Measurements from ENCODE around the gene CCDC195.

Gene CCDC195

DNA sequence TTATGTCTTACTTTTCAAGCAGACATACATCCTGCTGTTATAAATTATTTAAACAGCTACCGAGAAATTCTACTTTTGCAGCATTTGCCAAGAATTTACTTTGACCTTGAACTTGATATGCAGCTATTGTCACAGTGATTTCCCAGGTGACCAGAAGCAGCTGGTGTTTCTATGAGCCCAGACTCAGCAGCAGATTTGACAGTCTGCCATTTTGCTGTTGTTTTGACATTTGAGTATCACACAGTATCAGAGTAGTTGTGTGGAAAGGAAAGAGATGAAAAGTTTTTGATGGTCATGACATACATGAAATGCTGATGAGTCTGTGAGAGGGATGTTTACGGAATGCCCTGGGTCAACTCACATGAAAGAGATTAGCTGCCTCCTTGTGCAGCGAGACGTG, 6.6 kb upstream of the CCDC195 start:
- H3K27ac ChIP-seq, result no peak overlapping the region
- TF ChIP-seq ZFX (IDR thresholded peaks at IDR 0.05), result no peak
- TF ChIP-seq, protein P1, sequence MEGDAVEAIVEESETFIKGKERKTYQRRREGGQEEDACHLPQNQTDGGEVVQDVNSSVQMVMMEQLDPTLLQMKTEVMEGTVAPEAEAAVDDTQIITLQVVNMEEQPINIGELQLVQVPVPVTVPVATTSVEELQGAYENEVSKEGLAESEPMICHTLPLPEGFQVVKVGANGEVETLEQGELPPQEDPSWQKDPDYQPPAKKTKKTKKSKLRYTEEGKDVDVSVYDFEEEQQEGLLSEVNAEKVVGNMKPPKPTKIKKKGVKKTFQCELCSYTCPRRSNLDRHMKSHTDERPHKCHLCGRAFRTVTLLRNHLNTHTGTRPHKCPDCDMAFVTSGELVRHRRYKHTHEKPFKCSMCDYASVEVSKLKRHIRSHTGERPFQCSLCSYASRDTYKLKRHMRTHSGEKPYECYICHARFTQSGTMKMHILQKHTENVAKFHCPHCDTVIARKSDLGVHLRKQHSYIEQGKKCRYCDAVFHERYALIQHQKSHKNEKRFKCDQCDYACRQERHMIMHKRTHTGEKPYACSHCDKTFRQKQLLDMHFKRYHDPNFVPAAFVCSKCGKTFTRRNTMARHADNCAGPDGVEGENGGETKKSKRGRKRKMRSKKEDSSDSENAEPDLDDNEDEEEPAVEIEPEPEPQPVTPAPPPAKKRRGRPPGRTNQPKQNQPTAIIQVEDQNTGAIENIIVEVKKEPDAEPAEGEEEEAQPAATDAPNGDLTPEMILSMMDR (conservative IDR thresholded peaks at IDR 0.05), result no peak

DNA sequence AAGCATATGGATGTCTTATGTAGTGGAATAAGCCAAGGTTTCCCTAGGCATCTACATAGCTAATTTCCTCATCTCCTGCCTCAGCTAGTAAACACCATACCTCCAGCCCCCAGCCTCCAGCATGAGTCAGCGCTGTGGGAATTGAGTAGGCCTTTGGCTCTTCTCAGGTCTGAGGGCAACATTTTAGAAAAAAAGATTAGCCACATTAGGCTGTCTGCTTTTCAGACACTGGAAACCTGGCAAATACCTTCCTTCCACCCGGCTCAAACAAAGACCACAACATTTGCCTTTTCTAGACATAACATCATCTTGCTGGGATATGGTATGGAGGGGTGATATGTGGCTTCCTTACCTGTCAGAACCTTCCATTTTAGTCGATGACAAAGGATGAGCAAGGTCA, 6.1 kb upstream of the CCDC195 start:
- TF ChIP-seq, protein P1 (conservative IDR thresholded peaks at IDR 0.05), result no peak
- no peak for TF ChIP-seq ZFX (IDR thresholded peaks at IDR 0.05)
- H3K27ac ChIP-seq, result no peak overlapping the region

DNA sequence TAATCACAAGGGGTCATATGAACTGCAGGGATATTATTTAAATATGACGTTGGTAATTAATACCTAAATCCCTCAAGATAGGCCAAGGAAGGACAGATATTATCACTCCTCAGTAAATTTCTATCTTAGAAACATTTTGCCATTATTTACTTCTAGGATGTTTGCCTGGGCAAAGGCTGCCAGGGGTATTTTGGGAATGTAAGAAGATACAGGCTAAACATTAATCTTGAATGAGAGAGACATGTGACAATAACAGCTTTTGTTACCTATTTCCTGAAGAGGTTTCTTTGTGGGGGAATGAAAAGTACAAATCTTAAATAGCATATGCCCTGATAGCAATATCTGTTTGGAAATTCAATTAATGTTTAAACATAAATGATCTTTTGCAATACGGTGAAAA, 756 bp upstream of the CCDC195 start:
- TF ChIP-seq, protein P1 (conservative IDR thresholded peaks at IDR 0.05), result no peak
- TF ChIP-seq ZFX (IDR thresholded peaks at IDR 0.05), result no peak
- H3K27ac ChIP-seq, result no peak overlapping the region

DNA sequence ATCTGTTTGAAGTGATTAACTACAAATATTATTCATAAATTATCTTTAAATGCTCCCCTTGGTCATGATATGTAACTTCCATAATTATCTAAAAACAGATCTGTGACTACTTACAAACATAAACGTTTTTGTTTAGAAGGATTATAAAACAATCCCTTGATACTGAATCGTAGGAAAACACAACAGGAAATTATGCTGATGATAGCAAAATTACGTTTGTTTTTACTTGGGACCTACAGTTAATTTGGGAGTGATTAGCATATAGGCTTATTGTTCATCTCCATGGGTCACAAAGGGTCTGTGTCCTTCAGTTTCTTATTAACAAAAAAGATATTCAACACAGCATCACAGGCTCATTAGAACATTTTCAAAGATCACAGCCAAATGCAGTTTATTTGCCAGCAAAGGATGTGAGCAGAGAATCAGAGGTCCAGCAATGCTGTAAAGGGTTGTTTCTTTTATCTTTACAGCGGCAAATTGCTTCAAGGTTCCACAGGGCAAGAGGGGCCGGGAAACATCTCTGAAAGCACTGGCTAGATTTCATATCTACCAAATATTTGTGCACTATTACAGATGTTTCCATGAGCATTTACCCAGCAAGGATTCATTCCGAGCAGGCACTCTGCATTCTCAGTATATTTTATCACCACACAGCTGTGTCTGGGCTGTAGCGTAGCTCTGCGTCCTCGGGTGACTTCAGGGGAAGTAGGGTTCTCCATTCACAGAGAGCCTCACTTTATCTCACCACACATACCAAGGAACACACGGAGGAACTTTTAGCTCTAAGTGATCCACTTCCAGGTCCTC, 4.1 kb downstream of the CCDC195 start:
- TF ChIP-seq, protein P1 (conservative IDR thresholded peaks at IDR 0.05), result no peak
- TF ChIP-seq ZFX (IDR thresholded peaks at IDR 0.05), result no peak
- H3K27ac ChIP-seq, result no peak overlapping the region

DNA sequence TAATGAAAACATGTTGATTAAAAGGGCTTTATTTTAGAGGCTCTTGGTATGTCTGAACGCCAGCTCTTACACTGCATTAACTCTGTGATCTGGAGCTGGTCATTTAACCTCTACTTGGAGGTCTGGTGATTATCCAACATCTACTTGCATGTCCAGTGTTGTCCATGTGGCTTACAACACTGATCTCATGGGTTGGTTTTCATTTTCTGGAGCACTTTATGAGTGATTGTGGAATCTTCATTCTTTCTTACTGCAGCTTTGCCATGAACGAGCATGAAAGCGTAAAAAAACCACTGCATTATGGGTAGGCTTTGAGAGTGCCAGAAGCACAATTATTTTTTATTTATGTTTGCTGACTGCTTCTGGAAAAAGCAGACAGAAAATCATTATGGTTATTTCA, 4.8 kb downstream of the CCDC195 start:
- H3K27ac ChIP-seq, result no peak overlapping the region
- TF ChIP-seq ZFX (IDR thresholded peaks at IDR 0.05), result no peak
- TF ChIP-seq, protein P1 (conservative IDR thresholded peaks at IDR 0.05), result no peak

DNA sequence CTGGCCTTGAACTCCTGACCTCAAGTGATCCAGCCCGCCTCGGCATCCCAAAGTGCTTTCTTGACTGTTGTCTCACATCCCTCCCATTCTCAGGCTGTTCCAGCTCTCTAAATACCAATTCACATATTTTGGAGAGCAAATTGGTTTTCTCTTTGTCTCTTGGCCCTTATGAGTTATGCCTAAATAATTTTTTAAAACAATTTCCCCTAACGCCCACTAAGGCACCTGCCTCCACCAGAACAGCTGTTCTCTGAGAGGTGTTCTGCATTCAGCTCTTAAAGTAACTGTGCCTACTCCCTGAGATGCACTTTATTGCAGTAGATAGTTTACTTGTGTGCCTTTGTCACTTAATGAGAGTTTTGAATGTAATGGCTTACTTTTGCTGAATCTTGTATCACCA, 6.9 kb downstream of the CCDC195 start:
- TF ChIP-seq, protein P1 (conservative IDR thresholded peaks at IDR 0.05), result no peak
- TF ChIP-seq ZFX (IDR thresholded peaks at IDR 0.05), result no peak
- no peak overlapping the region for H3K27ac ChIP-seq

DNA sequence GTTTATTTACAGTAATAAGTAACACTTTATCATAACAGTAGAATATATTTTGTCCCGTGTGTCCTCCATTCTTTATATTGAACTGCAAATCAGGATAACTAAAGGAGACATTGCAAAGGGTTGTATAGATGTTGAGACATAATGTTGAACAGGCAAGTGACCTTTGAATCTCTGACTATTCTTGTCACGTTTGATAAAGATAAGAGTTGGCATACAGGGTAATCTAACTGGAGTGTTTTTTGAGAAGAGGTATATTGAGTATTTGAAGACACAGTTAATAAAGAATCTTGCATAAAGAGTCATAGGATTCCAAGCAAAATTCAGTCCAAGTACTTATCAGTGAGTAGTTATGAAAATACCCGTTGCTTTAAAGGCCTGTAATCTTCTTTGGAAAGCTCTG, 21.7 kb downstream of the CCDC195 start:
- TF ChIP-seq ZFX (IDR thresholded peaks at IDR 0.05), result no peak
- TF ChIP-seq, protein P1 (conservative IDR thresholded peaks at IDR 0.05), result no peak

More for the DNA sequence above, 21.7 kb downstream of the CCDC195 start:
- H3K27ac ChIP-seq, result no peak overlapping the region

All from C4-2B (cell line).